ENCODE results near the gene COL4A1. TPM values are rescaled to one million over a fixed set of nuclear protein-coding genes. Genes with fewer than 3 reads are reported as not detected.
"Not testable (repeated sequence)": the region's sequence is repeated elsewhere in the genome, so short reads cannot be mapped to it uniquely, and the experiment has no call there.

Gene COL4A1
- total and polyA plus RNA-seq, 8 donors = 418 to 1,057 (median 547) TPM

DNA sequence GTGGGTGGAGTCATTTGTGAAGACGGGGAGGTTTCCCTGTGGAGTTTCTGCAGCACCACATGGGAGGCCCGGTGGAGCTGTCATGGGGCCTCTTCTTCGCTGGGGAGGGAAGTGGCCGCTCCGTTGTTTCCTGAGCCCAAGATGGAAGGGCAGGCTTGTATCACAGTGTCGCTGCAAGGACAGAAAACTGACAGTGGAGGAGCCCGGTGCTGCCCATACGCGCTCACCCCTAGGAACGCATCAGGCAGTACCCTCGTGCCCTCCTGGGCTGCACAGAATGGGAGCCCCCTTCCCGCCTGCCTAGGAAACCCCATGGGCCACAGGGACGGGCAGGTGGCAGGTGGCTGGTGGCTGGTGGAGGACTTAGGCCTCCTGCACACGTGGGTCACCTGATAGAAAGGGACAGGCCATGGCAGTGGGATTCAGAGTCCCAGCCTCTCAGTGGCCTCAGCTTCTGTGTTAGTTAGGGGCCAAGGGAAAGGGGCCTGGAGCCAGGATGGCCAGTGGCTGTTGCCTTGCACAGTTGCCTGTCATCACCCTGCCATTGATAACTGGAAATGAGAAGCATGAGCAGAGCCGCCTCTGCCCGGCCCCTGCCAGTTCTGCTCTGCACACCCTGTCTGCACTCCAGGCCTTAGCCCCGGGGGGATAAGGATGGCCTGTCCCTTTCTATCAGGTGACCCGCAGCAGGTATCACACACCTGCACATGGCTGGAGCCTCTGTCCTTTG is 7.7 kb upstream of the COL4A1 start:
- Histone ChIP-seq H3K4me1 (peaks cover 0 to 34% of the 10 kb centered on the region in 2 donors), H3K27ac (peak overlapping the region in 1 of 2 donors; percentile 26), H3K27me3 (peaks cover 0 to 27% of the 10 kb centered on the region in 2 donors), H3K4me3 (no peak overlapping the region), H3K36me3 (peaks cover 0 to 11% of the 10 kb centered on the region in 2 donors), H3K9me3 (no peaks in the 10 kb centered on the region)
- intact Hi-C loops (cut with DNase I) = no loop called here
- TF ChIP-seq, protein P1, sequence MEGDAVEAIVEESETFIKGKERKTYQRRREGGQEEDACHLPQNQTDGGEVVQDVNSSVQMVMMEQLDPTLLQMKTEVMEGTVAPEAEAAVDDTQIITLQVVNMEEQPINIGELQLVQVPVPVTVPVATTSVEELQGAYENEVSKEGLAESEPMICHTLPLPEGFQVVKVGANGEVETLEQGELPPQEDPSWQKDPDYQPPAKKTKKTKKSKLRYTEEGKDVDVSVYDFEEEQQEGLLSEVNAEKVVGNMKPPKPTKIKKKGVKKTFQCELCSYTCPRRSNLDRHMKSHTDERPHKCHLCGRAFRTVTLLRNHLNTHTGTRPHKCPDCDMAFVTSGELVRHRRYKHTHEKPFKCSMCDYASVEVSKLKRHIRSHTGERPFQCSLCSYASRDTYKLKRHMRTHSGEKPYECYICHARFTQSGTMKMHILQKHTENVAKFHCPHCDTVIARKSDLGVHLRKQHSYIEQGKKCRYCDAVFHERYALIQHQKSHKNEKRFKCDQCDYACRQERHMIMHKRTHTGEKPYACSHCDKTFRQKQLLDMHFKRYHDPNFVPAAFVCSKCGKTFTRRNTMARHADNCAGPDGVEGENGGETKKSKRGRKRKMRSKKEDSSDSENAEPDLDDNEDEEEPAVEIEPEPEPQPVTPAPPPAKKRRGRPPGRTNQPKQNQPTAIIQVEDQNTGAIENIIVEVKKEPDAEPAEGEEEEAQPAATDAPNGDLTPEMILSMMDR (IDR thresholded peaks at IDR 0.05) = no peak
- ATAC-seq (no peak), DNase-seq (no peak)

DNA sequence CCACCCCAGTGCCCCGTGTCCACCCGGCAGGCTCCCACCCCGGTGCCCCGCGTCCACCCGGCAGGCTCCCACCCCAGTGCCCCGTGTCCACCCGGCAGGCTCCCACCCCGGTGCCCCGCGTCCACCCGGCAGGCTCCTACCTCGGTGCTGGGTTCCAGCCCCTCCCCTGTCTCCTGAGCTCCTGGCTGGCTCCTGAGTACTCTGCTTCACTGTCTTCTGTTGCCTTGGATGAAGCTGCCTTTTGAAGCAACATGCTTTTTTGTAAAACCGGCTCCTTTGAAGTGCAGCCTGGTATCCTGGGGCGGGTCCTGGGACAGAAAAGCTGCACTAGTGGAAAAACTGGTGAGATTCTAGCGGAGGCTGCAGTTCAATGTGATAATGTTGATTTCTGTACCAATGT is 6.8 kb upstream of the COL4A1 start:
- H3K27me3 ChIP-seq = peaks cover 5 to 37% of the 10 kb centered on the region in 2 donors
- DNase-seq; ATAC-seq; H3K9me3 ChIP-seq; H3K4me3 ChIP-seq; H3K27ac ChIP-seq; intact Hi-C loops (cut with DNase I): not testable (repeated sequence)
- H3K36me3 ChIP-seq = peaks cover 0 to 11% of the 10 kb centered on the region in 2 donors
- peaks cover 0 to 27% of the 10 kb centered on the region in 2 donors for H3K4me1 ChIP-seq

DNA sequence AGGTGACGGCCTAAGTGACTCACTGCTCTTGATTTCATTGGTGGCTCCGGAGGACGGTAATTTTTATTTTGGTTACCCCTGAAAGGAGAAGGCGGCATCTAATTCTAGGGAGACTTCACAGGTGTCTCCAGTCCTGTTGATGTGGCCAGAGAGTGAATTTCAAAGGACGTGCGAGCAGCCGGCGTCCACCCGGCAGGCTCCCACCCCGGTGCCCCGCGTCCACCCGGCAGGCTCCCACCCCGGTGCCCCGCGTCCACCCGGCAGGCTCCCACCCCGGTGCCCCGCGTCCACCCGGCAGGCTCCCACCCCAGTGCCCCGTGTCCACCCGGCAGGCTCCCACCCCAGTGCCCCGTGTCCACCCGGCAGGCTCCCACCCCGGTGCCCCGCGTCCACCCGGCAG is 6.3 kb upstream of the COL4A1 start:
- Histone ChIP-seq H3K27ac (peak overlapping the region; percentile 50 to 66), H3K4me1 (peaks cover 0 to 27% of the 10 kb centered on the region in 2 donors), H3K4me3 (peak overlapping the region in 1 of 2 donors; percentile 20), H3K36me3 (peaks cover 0 to 11% of the 10 kb centered on the region in 2 donors), H3K27me3 (peaks cover 5 to 42% of the 10 kb centered on the region in 2 donors)
- ATAC-seq; intact Hi-C loops (cut with DNase I); DNase-seq; H3K9me3 ChIP-seq: not testable (repeated sequence)

DNA sequence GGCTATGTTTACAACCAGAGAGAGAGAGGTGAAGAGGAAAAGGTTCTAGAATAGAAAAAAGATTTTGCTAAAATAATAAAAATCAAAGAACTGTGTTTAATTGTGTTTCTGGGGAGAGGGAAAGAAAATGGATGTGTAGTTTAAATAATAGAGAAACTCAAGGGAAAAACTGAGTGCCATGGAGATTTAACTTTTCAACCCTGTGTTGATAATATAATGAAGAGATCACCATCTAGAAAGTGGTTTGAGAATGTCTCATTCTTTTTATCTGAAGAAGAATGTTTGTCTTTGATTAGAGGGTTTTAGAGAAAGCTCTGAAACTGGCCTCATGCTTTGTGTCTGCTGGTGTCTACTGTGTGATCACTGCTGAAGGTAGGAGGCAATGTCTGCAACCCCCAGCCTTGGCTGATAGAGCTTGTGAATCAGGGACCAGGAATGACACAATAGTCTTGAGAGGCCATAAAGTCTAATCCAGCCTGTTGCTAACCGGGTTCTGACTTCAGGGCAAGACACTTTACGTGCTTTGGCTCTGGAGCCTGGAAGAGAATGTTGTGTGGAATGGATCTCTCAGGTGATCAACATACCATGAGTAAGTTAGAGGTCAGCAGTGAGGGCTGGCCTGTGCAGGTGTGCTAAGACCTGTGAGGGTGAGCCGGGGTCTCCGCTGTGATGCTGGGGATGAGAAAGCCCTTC is 5.5 kb upstream of the COL4A1 start:
- DNase-seq = no peak
- Histone ChIP-seq H3K36me3 (peaks cover 0 to 11% of the 10 kb centered on the region in 2 donors), H3K27me3 (peaks cover 7 to 49% of the 10 kb centered on the region in 2 donors), H3K27ac (peak overlapping the region; percentile 50 to 66), H3K4me3 (peak overlapping the region in 1 of 2 donors; percentile 20), H3K9me3 (no peaks in the 10 kb centered on the region), H3K4me1 (peaks cover 0 to 27% of the 10 kb centered on the region in 2 donors)
- intact Hi-C loops (cut with DNase I) = no loop called here
- TF ChIP-seq, protein P1 (IDR thresholded peaks at IDR 0.05) = no peak
- ATAC-seq = peak; percentile 47

DNA sequence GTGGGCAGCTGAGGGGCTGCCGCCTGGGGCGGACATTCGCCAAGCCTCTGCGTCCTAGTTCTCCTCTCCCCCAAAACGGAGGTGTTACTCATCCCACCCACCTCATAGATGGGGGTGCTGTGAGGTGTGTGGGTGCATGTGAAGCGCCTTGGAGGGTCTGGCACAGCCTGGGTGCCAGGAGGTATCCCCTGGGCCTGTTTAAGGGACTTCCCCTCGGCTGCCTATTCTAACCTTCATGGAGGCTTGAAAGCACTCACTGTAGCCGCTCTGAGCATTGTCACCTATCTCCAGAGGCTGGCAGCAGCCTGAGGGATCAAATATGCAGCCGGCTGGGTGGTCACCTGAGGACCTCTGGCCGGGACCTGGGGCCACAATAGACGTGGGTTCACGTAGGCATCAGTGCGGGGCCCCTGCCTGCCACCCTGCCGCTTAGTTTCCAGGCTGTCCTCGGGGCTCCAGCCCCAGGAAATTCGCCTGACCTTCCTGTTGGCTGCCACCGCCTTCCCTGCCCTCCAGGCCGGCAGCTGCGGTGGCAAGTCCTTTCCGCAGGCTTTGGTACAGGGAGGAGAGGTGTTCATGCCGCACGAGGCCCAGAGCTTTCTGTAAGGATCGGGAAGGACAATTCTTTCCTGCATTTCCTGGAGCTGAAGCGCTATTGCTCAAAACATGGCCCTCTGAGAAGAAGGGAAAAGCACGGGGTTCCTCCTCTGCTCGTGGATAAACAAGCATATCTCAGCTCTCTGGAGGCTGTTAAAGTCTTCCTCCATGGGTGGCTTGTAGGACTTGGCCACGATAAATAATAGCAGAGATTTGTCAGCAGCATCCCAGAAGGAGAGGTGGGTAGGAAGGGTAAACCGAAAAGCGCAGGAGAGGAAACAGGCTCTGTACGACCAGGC is 4.7 kb upstream of the COL4A1 start:
- DNase-seq (peak in 1 of 4 donors; percentile 59), ATAC-seq (no peak)
- Histone ChIP-seq H3K27ac (peak overlapping the region; percentile 50 to 66), H3K36me3 (peaks cover 0 to 4% of the 10 kb centered on the region in 2 donors), H3K27me3 (peaks cover 15 to 57% of the 10 kb centered on the region in 2 donors), H3K4me3 (peak overlapping the region in 1 of 2 donors; percentile 55), H3K9me3 (no peaks in the 10 kb centered on the region), H3K4me1 (peaks cover 0 to 27% of the 10 kb centered on the region in 2 donors)
- intact Hi-C loops (cut with DNase I) = no loop called here
- TF ChIP-seq, protein P1 (IDR thresholded peaks at IDR 0.05) = no peak
